Esophagus squamous epithelium (tissue), 4 donors: Measurements from ENCODE around the gene DKKL1.

Source experiments
- CTCF ChIP-seq, 6 experiments: fragments of 450-650 bp in 4 of 6; fragments of 200-600 bp in 2 of 6; sonication (generic) in 2 of 6; IDR thresholded peaks; one replicate each; pipeline ENCODE4 v1.5.1; 2016 to 2019; ENCODE audit warnings: antibody characterized with exemption in 6 of 6, mild to moderate bottlenecking in 4 of 6, moderate library complexity in 4 of 6
- POLR2A ChIP-seq, 4 donors: fragments of 450-650 bp; IDR thresholded peaks; one replicate each; pipeline ENCODE4 v1.6.1; 2017; ENCODE audit warnings: antibody characterized with exemption in 4 of 4, mild to moderate bottlenecking in 4 of 4, moderate library complexity in 3 of 4

DNA sequence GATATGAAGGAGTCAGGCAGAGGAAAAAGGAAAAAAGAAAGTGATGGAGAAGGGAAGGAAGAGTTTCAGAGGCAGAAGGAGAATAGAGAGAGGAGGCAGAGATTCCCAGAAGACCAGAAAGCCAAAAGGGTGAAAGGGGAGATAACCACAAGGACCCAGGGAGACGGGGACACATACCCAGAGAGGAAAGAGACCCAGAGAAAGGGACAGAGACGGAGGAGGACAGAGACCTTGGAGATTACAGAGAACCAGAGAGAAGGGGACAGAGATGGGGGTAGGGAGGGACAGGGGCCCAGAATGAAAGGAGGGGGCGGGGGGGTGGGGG lies 58.2 kb downstream of the DKKL1 start:
- TF ChIP-seq CTCF (IDR thresholded peaks at IDR 0.05) (no peak), POLR2A (IDR thresholded peaks at IDR 0.05) (no peak)
